Cardiac septum (tissue), 1 donor: Measurements from ENCODE around the gene AIF1L. TPM values are rescaled to one million over a fixed set of nuclear protein-coding genes. Genes with fewer than 3 reads are reported as not detected.
"Not testable (repeated sequence)": the region's sequence is repeated elsewhere in the genome, so short reads cannot be mapped to it uniquely, and the experiment has no call there.

Source experiments
- DNase-seq: peaks from one replicate; pipeline ENCODE4 v3.0.0-alpha.2; 2020; ENCODE audit warnings: low spot score
- intact Hi-C: fragments of 100-400 bp; cut with DNase I; formaldehyde crosslinking; loops from one replicate; pipeline ENCODE4 v1.14.0; 2022
- total RNA-seq: library from RNA; stranded (reverse); fragmentation: NEBNext Ultra II Directional; extraction: Animal tissue kit (Norgen Biotek cat#: 25700); gene quantifications from one replicate; pipeline ENCODE4 v1.2.1, GENCODE V29; 2021
- donor health status: DM: no; HTN: no; CAD: no.

Gene AIF1L
- total RNA-seq, 1 donor from 2014 or later: 11.0 TPM

DNA sequence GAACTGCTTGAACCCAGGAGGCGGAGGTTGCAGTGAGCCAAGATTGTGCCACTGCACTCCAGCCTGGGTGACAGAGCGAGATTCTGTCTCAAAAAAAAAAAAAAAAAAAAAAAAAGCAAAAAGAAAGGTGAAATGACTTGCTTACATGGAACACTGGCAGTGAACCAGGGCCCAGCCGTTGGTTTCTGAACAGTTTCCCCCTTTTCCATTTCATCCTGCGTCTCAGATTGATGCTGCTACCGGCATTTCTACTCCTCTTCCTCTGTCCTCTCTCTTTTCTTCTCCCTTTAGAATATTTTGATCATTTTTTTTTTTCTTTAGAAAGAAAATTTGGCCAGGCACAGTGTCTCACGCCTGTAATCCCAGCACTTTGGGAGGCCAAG lies 19.0 kb downstream of the AIF1L start:
- DNase-seq, intact Hi-C loops: not testable (repeated sequence)

DNA sequence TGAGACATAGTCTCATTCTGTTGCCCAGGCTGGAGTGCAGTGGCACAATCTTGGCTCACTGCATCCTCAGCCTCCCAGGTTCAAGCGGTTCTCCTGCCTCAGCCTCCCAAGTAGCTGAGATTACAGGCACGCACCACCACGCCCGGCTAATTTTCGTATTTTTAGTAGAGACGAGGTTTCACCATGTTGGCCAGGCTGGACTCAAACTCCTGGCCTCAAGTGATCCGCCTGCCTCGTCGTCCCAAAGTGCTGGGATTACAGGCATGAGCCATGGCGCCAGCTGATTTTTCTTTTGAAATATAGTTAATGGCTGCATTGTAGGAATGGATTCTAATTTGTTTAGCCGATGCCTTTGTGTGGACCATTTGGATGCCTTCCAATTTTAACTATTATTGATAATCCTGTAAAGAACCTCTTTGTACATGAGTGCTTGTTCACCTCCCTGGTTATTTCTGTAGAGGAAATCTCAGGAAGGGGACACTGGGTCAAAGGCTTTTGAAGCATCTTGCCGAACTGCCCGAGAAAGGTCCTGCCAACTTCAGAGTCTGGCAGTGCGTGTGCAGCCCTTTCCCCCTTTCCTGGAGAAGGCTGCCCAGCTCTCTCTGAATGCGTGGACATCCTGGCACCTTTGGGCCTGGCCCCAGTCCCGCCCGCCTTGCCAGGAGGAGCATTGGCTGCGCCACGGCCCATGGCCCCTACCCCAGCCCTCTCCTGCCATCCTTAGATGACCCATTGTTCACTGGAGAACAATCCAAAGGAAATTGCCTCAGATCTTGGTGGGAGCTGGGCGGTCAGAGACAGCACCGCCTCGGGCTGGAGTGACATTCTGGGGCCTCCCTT lies 20.2 kb downstream of the AIF1L start:
- peak; percentile 75 for DNase-seq
- intact Hi-C loops: no loop called here

DNA sequence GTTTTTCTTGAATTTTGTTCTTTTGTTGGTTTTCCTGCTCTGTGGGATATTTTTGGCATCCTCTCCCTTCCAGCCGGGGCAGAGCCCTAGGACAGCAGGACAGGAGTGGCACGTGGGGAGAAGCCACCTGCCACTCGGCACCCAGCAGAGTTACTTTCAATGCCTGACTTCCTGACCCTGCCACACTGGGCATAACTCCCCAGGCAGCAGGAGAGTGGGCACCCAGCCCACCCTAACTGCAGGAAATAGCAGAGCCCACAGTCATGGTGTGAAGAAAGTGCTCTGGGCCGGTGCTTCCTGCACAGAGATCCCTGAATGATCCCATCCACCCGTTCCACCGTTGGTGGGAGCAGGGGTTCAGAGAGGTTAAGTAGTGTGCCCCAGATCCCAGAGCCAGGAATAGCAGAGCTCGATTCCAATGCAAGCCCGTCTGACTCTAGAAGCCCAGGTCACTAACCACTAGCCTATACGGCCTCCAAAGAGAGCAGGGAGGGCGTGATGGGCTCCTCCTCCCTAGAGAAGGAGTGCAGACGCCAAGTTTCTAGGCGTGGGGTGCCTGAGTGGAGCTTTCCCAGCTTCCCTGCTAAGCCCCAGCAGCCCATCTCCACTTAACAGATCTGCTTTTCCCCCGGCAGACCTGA lies 20.9 kb downstream of the AIF1L start:
- peak; percentile 71 for DNase-seq
- intact Hi-C loops: no loop called here

- intact Hi-C loops: no loop called here
- peak; percentile 47 for DNase-seq
Observed at GRCh38 chr9:131117762-131118145, 21.4 kb downstream of the AIF1L start.

DNA sequence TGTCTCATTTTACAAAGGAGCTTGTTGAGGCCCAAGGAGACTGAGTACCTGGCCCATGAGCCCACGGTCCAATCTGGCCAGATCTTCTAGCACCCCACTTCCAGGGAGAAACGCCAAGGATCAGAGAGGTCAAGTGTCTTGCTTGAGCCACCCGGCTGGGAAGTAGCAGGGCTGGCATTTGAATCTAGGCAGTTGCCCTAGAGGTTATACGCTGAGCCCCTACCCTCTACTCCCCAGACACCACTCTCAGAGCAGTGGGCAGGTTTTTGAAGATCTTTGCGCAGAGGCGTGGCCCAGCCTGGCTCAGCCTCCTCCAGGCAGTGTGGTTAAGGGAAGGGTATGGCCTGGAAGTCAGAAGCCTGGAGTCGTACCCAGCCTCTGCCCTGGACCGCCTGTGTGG lies 23.3 kb downstream of the AIF1L start:
- intact Hi-C loops: no loop called here
- peak; percentile 55 for DNase-seq

- DNase-seq: peak; percentile 55
- intact Hi-C loops: no loop called here
Observed at GRCh38 chr9:131120620-131121228, 24.4 kb downstream of the AIF1L start.

DNA sequence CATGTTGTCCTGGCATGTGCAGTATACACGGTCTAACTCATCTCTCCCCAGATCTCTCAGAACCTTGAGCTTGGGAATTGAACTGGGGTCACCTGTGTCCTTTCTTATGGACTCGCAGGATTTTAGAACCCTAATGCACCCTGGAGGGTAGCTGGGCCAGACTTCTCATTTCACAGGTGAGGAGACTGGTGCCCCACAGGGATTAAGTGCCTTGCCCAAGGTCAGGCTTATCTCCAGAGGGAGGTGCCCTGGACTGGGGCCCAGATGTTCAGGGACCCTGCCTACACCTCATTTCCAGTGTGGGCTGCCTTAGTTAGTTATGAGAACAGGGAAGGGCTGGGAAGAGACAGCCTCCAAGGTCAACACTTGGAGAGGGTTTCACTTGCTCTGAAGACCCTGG lies 25.0 kb downstream of the AIF1L start:
- intact Hi-C loops: no loop called here
- DNase-seq: no peak

GRCh38 chr9:131122158-131122557 lies 25.8 kb downstream of the AIF1L start:
- no peak for DNase-seq
- intact Hi-C loops: no loop called here

DNA sequence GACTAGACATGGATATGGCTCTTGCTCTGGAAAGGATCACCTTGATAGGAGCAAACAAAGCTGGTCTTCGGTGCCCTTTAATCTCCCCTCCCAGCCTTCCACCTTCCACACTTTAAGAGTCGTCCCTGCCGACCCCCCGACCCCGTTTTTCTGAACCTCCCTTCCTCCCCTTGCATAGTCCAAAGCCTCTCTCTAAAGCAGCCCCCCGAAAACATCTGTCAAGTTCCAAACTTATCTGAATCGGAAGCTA lies 28.6 kb downstream of the AIF1L start:
- intact Hi-C loops: loop anchor here (5.0 kb wide), 1 partner anchor 68 kb away; no protein-coding TSS in a partner anchor
- no peak for DNase-seq

DNA sequence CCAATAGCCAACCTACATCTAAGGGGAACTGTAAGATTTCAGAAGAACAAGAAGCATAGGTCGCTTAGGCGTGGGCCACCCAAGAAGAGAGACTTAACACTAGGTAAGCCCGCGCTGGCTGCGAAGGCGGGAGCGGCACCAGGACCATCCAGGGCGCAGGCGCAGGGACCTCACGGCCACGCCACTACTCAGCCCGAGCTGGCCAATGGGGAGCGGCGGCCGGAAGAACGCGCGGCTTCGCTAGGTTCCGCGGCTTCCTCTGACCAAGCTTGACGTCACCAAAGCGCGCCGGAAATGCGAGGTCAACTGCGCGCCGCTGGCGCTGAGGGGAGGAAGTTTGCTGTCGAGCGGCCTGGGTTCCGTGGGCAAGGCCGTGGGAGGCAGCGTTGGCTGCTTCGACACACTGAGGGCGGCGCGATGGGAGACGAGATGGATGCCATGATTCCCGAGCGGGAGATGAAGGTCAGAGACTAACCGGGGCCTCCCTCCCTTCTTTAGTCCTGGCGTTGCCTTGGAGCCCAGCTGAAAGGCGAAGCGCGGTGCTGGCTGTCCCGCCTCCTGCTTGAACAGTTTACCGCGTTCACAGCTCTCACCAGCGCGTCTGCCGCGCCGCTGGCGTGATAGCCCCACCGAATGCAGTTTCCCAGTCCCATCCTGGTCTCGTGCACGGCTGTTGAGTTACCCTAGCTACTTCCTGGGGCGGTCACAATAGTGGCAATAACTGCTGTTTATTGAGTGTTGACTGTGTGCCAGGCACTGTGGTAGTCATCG lies 29.1 kb downstream of the AIF1L start, which contains the start of gene NUP214:
NUP214 (plus strand) TSS at position 299 of the 771 bp plus-strand sequence; CDS start at position 418, 119 bp downstream.
- intact Hi-C loops: loop anchor here (5.0 kb wide), 1 partner anchor 68 kb away; no protein-coding TSS in a partner anchor
- DNase-seq: peak; percentile 100

- DNase-seq: no peak
- intact Hi-C loops: loop anchor here (5.0 kb wide), 1 partner anchor 69 kb away; no protein-coding TSS in a partner anchor
Observed at GRCh38 chr9:131126059-131126426, 29.7 kb downstream of the AIF1L start.

GRCh38 chr9:131129183-131129582 lies 32.9 kb downstream of the AIF1L start:
- DNase-seq: no peak
- intact Hi-C loops: loop anchor here (5.0 kb wide), 1 partner anchor 72 kb away; no protein-coding TSS in a partner anchor

- no peak for DNase-seq
- intact Hi-C loops: no loop called here
Observed at GRCh38 chr9:131138676-131139075, 42.3 kb downstream of the AIF1L start.

DNA sequence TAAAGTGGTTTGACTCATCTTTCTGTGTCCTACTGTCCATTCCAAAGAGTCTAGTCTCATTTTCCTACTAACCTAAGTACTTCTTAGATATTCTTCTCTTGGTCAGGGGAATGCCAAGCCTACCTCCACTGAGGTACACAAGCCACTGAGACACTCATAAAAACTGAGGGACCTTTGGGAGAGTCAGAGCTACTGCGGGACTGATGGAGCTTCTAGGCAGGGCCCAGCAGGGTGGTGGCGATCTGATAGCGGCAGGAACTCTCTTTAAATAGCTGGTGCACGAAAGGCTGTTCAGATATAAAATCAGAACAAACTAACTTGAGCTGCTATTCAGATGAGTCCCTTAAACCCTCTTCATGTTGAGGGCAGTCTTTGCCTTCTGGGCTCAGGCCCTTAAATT lies 43.8 kb downstream of the AIF1L start:
- intact Hi-C loops: no loop called here
- no peak for DNase-seq

- DNase-seq: no peak
- intact Hi-C loops: no loop called here
Observed at GRCh38 chr9:131140550-131140949, 44.2 kb downstream of the AIF1L start.

- intact Hi-C loops: no loop called here
- no peak for DNase-seq
Observed at GRCh38 chr9:131142160-131142559, 45.8 kb downstream of the AIF1L start.

DNA sequence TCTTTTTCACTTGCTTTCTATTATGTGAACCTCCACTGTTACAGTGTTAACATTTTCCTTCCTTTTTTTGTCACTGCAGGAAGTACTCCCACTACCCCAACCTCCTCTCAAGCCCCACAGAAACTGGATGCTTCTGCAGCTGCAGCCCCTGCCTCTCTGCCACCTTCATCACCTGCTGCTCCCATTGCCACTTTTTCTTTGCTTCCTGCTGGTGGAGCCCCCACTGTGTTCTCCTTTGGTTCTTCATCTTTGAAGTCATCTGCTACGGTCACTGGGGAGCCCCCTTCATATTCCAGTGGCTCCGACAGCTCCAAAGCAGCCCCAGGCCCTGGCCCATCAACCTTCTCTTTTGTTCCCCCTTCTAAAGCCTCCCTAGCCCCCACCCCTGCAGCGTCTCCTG lies 47.9 kb downstream of the AIF1L start:
- intact Hi-C loops: no loop called here
- no peak for DNase-seq

- DNase-seq: no peak
- intact Hi-C loops: no loop called here
Observed at GRCh38 chr9:131145245-131145644, 48.9 kb downstream of the AIF1L start.

DNA sequence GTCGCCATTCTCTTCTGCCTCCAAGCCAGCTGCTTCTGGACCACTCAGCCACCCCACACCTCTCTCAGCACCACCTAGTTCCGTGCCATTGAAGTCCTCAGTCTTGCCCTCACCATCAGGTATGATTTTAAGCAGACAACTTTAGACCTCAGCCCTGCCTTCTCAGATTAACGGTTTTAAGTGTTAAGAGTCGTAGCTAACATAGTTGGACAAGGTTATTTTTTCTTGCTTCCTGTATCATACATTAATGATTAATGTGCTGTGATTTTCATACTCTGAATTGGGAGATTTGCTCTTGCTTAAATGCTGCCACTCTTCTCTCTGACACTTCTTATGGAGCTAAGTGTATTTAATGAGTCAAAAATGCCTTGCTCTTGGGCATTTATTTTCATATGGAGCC lies 49.9 kb downstream of the AIF1L start:
- no peak for DNase-seq
- intact Hi-C loops: no loop called here

GRCh38 chr9:131148276-131148675 lies 51.9 kb downstream of the AIF1L start:
- no peak for DNase-seq
- intact Hi-C loops: no loop called here
